ENCODE results near the gene C1QBP.

- TF ChIP-seq CTCF (IDR thresholded peaks at IDR 0.05) = no peak
- no peak for TF ChIP-seq POLR2A (IDR thresholded peaks at IDR 0.05)
Measured at GRCh38 chr17:5429191-5429887, 9.6 kb downstream of the C1QBP start.
